ENCODE data around the gene ABCB9. TPM values are rescaled to one million over a fixed set of nuclear protein-coding genes. Genes with fewer than 3 reads are reported as not detected.
A peak's percentile ranks its signal among the peaks of the same experiment; 100 is the strongest.

ABCB9 gene
- total and polyA plus RNA-seq, 2 of the 8 experiments (the other 6 are each of a cell fraction or from before 2014, with no cell fraction given) = 3.8 to 8.0 TPM

DNA sequence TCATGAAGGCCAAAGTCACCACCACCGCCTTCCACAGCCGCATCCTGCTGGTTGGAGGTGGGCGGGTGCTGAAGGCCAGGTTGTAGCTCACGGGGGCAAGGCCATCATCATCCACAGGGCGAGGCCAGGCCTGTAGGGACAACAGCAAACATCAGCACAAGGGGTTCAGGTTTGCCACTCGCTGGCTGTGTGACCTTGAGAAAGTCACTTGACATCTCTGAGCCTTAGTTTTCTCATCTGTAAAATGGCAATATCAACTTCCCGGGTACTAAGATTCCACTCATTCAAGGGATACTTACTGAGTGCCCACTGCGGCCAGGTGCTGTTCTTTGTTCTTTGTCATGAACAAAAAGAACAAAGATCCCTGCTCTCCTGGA lies 6.1 kb downstream of the ABCB9 start:
- DNase-seq (ENCODE audit: low read depth in 1 of 2, low spot score in 2 of 2) = no peak
- Histone ChIP-seq H3K14ac (ENCODE audit: insufficient read length) (no peak overlapping the region), H2BK15ac (ENCODE audit: low read length) (no peak overlapping the region), H4K91ac (replicated peaks; ENCODE audit: insufficient read length, low read length) (no peak overlapping the region), H3K56ac (replicated peaks; ENCODE audit: insufficient read length, low read depth, low read length) (no peak overlapping the region), H4K5ac (ENCODE audit: insufficient read length, low read depth, low read length) (no peak overlapping the region), H2BK5ac (ENCODE audit: low read depth, low read length) (no peak overlapping the region), H3K9ac (replicated peaks in 1 of 4; ENCODE audit: extremely low read depth in 1 of 4, low read depth in 3 of 4, low read length in 3 of 4) (no peak overlapping the region), H3K23ac (ENCODE audit: insufficient read length) (no peak overlapping the region), H3K79me1 (ENCODE audit: low read depth, low read length) (no peaks in the 10 kb centered on the region), H2AK5ac (ENCODE audit: low read depth, low read length) (no peak overlapping the region), H4K20me1 (replicated peaks in 1 of 2; ENCODE audit: control insufficient read depth in 1 of 2, insufficient read depth in 2 of 2, low read length in 2 of 2) (peaks cover 5 to 12% of the 10 kb centered on the region in 2 experiments), H3K36me3 (ENCODE audit: control insufficient read depth in 2 of 4, insufficient read depth in 4 of 4, low read length in 3 of 4) (peaks cover 0 to 3% (median 0%) of the 10 kb centered on the region in 4 experiments; a peak in 1 of 8 replicates), H2BK12ac (ENCODE audit: low read depth, low read length) (no peak overlapping the region), H3K18ac (ENCODE audit: extremely low read depth, low read length) (no peak overlapping the region), H3K4me2 (ENCODE audit: insufficient read depth in 1 of 2, low read depth in 2 of 2, low read length in 2 of 2) (no peak overlapping the region), H3K4ac (replicated peaks; ENCODE audit: insufficient read length, low read depth, low read length) (no peak overlapping the region), H3K27me3 (replicated peaks in 1 of 4; ENCODE audit: control insufficient read depth in 3 of 4, extremely low read depth in 1 of 4, insufficient read depth in 3 of 4, low read length in 3 of 4) (no peaks in the 10 kb centered on the region), H3K79me2 (ENCODE audit: control insufficient read depth in 1 of 2, insufficient read depth in 2 of 2, low read length in 2 of 2) (no peaks in the 10 kb centered on the region), H3K4me3 (ENCODE audit: extremely low read depth in 1 of 4, insufficient read depth in 2 of 4, low read depth in 3 of 4, low read length in 4 of 4) (no peak overlapping the region), H4K8ac (ENCODE audit: extremely low read depth, insufficient read depth, low read length) (no peak overlapping the region), H3K4me1 (replicated peaks in 1 of 4; ENCODE audit: control insufficient read depth in 3 of 4, insufficient read depth in 4 of 4, low read length in 3 of 4) (peaks cover 0 to 5% (median 0%) of the 10 kb centered on the region in 4 experiments; a peak in 1 of 7 replicates), H3K23me2 (ENCODE audit: low read depth, low read length) (no peaks in the 10 kb centered on the region), H3K27ac (ENCODE audit: low read depth, low read length) (no peak overlapping the region), H2BK20ac (ENCODE audit: low read length) (no peak overlapping the region), H2BK120ac (replicated peaks; ENCODE audit: low read depth, low read length) (no peak overlapping the region), H2AFZ (ENCODE audit: low read length) (no peak overlapping the region), H3K9me3 (ENCODE audit: insufficient read depth in 2 of 2, low read depth in 1 of 2, low read length in 1 of 2) (no peaks in the 10 kb centered on the region)
- POLR2A ChIA-PET (ENCODE audit: partially characterized antibody) = interaction anchor here (3.0 kb wide), 1 partner anchor 88 kb away, joined by 7 read pairs; no protein-coding TSS in a partner anchor
- no peak for FAIRE-seq
- WGBS, 2 experiments (ENCODE audit: extremely low coverage in 1 of 2, insufficient coverage in 1 of 2, insufficient read length in 1 of 2, insufficient replicate concordance in 2 of 2, low coverage in 1 of 2, low lambda C conversion rate in 2 of 2, missing lambda C conversion rate in 1 of 2) = 85% methylated on average over 8 of the region's 8 CpGs; no CpG with 5 or more reads in 1 of the 2 experiments
- TF ChIP-seq TAF7 (optimal IDR thresholded peaks at IDR 0.05; ENCODE audit: borderline replicate concordance, low read depth, low read length) (no peak), KDM1A (IDR thresholded peaks at IDR 0.05; ENCODE audit: borderline replicate concordance, low read length) (peak; percentile 71; the same call in 1 of the 2 replicates)
- CTCF ChIA-PET (ENCODE audit: partially characterized antibody) = interaction anchor here (1.2 to 1.6 kb wide), 2 partner anchors 11 to 100 kb away, joined by 4 to 5 read pairs; no protein-coding TSS in a partner anchor

Data from H1 (cell line).